Endothelial cell of umbilical vein (primary cell): ENCODE data around the gene PPFIA1.

Experiments
- CTCF ChIP-seq, 2 donors: IDR thresholded peaks; 1 replicate in 1 of 2; 2 replicates in 1 of 2; pipeline ENCODE4 v1.5.1; 2011; ENCODE audit warnings: low read length in 2 of 2, mild to moderate bottlenecking in 2 of 2, moderate library complexity in 2 of 2, control low read depth in 1 of 2, inconsistent platforms in 1 of 2, low read depth in 1 of 2; ENCODE audit not compliant: insufficient read depth in 1 of 2; ENCODE audit errors: extremely low read depth in 1 of 2
- EZH2 ChIP-seq: IDR thresholded peaks from 2 replicates; pipeline ENCODE4 v1.6.1; 2012; ENCODE audit warnings: borderline replicate concordance, low read depth, mild to moderate bottlenecking, moderate library complexity, low read length, inconsistent platforms; ENCODE audit not compliant: severe bottlenecking
- FOS ChIP-seq: IDR thresholded peaks from 2 replicates; pipeline ENCODE4 v1.6.1; 2011; ENCODE audit warnings: mild to moderate bottlenecking, low read length, moderate library complexity, borderline replicate concordance; ENCODE audit not compliant: insufficient read depth
- GATA2 ChIP-seq: IDR thresholded peaks from 2 replicates; pipeline ENCODE4 v1.7.0; 2011; ENCODE audit warnings: low read depth, mild to moderate bottlenecking, moderate library complexity, mixed read lengths, low read length; ENCODE audit not compliant: insufficient read length, insufficient read depth
- JUN ChIP-seq: IDR thresholded peaks from 2 replicates; pipeline ENCODE4 v1.6.1; 2011; ENCODE audit warnings: borderline replicate concordance, low read depth; ENCODE audit not compliant: insufficient read length, insufficient read depth
- MAX ChIP-seq: IDR thresholded peaks from 2 replicates; pipeline ENCODE4 v1.6.1; 2011; ENCODE audit not compliant: insufficient read depth, insufficient read length
- MYC ChIP-seq: IDR thresholded peaks from one replicate; pipeline ENCODE4 v1.6.1; 2011; ENCODE audit warnings: mild to moderate bottlenecking, low read depth, low read length
- POLR2A ChIP-seq: IDR thresholded peaks from 2 replicates; pipeline ENCODE4 v1.6.1; 2012; ENCODE audit warnings: low read depth, mild to moderate bottlenecking, control low read depth, low read length
- POLR2AphosphoS5 ChIP-seq: IDR thresholded peaks from 2 replicates; pipeline ENCODE4 v1.6.1; 2012; ENCODE audit warnings: low read depth, mild to moderate bottlenecking, control low read depth, low read length, moderate library complexity; ENCODE audit not compliant: insufficient read depth

- TF ChIP-seq CTCF (IDR thresholded peaks at IDR 0.05; ENCODE audit: extremely low read depth in 1 of 2, insufficient read depth in 1 of 2, low read depth in 1 of 2, low read length in 2 of 2) (no peak), POLR2AphosphoS5 (no peak), JUN (no peak), GATA2 (no peak), EZH2 (no peak), MYC (no peak), POLR2A (no peak), MAX (no peak), FOS (no peak)
Measured at GRCh38 chr11:70352100-70352499, 81.6 kb downstream of the PPFIA1 start.
